K562 (cell line): Measurements from ENCODE around the gene ATCAY. TPM values are rescaled to one million over a fixed set of nuclear protein-coding genes. Genes with fewer than 3 reads are reported as not detected.

Experiments
- CHCHD3 ChIP-seq: fragments of 250-450 bp; sonication (Bioruptor Pico); IDR thresholded peaks from 2 replicates; pipeline ENCODE4 v2.1.2; 2022; ENCODE audit warnings: mild to moderate bottlenecking
- HCFC1 ChIP-seq: IDR thresholded peaks from 2 replicates; pipeline ENCODE4 v1.6.1; 2012; ENCODE audit warnings: low read depth, low read length, improper control_type of control experiment
- HIVEP1 ChIP-seq: fragments of 250-450 bp; sonication (Bioruptor Pico); IDR thresholded peaks from 2 replicates; pipeline ENCODE4 v1.4.0; 2020; ENCODE audit warnings: mild to moderate bottlenecking
- HOMEZ ChIP-seq: fragments of 250-450 bp; sonication (Bioruptor Pico); IDR thresholded peaks from 2 replicates; pipeline ENCODE4 v1.4.0; 2020; ENCODE audit warnings: mild to moderate bottlenecking, moderate library complexity
- NCOA6 ChIP-seq: fragments of 450-650 bp; IDR thresholded peaks from 2 replicates; pipeline ENCODE4 v1.6.1; 2017; ENCODE audit warnings: mild to moderate bottlenecking
- NR4A1 ChIP-seq, 2 experiments: fragments of 250-450 bp in 1 of 2; fragments of 450-650 bp in 1 of 2; sonication (Bioruptor Pico) in 1 of 2; IDR thresholded peaks; 2 replicates each; pipeline versions ENCODE4 v1.4.0 to v1.6.1; 2016 to 2020; ENCODE audit warnings: mild to moderate bottlenecking in 2 of 2, missing compliant biosample characterization in 1 of 2, missing genetic modification characterization in 1 of 2, moderate library complexity in 1 of 2
- PML ChIP-seq: IDR thresholded peaks from 2 replicates; pipeline ENCODE4 v1.6.1; 2012; ENCODE audit warnings: low read length, inconsistent platforms
- RHOXF2B ChIP-seq: fragments of 250-450 bp; sonication (Bioruptor Pico); conservative IDR thresholded peaks from 2 replicates; pipeline ENCODE4 v1.5.1; 2021
- SMAD3 ChIP-seq: fragments of 450-650 bp; formaldehyde crosslinking; conservative IDR thresholded peaks from 2 replicates; pipeline ENCODE4 v1.4.0; 2020; ENCODE audit warnings: mild to moderate bottlenecking
- SMARCA4 ChIP-seq: fragments of 450-650 bp; IDR thresholded peaks from 2 replicates; pipeline ENCODE4 v1.6.1; 2016
- STAT5B ChIP-seq: fragments of 250-450 bp; sonication (Bioruptor Pico); IDR thresholded peaks from 2 replicates; pipeline ENCODE4 v1.8.0; 2021; ENCODE audit warnings: mild to moderate bottlenecking, inconsistent platforms
- YBX1 ChIP-seq: fragments of 450-650 bp; IDR thresholded peaks from 2 replicates; pipeline ENCODE4 v1.7.1; 2016; ENCODE audit warnings: mild to moderate bottlenecking
- ZC3H4 ChIP-seq: sonication (generic); formaldehyde crosslinking; IDR thresholded peaks from 2 replicates; pipeline ENCODE4 v1.9.0; 2021; ENCODE audit warnings: missing genetic modification reagents, borderline replicate concordance
- ZFPM2 ChIP-seq: fragments of 250-450 bp; sonication (Bioruptor Pico); IDR thresholded peaks from 2 replicates; pipeline ENCODE4 v1.5.1; 2022; ENCODE audit warnings: mild to moderate bottlenecking
- ZNF121 ChIP-seq: sonication (generic); formaldehyde crosslinking; conservative IDR thresholded peaks from 2 replicates; pipeline ENCODE4 v1.8.0; 2022; ENCODE audit warnings: missing genetic modification reagents
- ZNF184 ChIP-seq: sonication (generic); formaldehyde crosslinking; IDR thresholded peaks from 2 replicates; pipeline ENCODE4 v1.5.0; 2020; ENCODE audit warnings: missing genetic modification reagents
- polyA plus RNA-seq, 8 experiments: library from polyadenylated mRNA; depleted of rRNA in 4 of 8; stranded (reverse) in 5 of 8; unstranded in 3 of 8; fragments of >200 nt; fragmentation: Nextera tagmentation in 2 of 8; fragmentation: Illumina TruSeq in 1 of 8; extraction: Ambion mirVana in 2 of 8; extraction: Trizol in 1 of 8; gene quantifications; 2 replicates each; pipeline versions ENCODE4 v1.2.1 to v1.2.3, GENCODE V29; 2011 to 2014; ENCODE audit warnings: inconsistent platforms in 1 of 8, missing spikeins in 1 of 8
- total RNA-seq, 7 experiments: library from RNA; depleted of rRNA in 6 of 7; stranded (reverse); fragments of >200 nt in 6 of 7; fragmentation: Illumina TruSeq in 2 of 7; extraction: Trizol in 2 of 7; gene quantifications; 2 replicates each; pipeline versions ENCODE4 v1.2.1 to v1.2.3, GENCODE V29; 2011 to 2021; ENCODE audit warnings: low replicate concordance in 1 of 7
- TF ChIP-seq, protein P1 (sequence below), 2 experiments: IDR thresholded peaks; 2 replicates each; pipeline ENCODE4 v1.6.1; 2012; ENCODE audit warnings: improper control_type of control experiment in 2 of 2, low read depth in 2 of 2, low read length in 2 of 2, borderline replicate concordance in 1 of 2
- TF ChIP-seq, protein P2 (sequence below), 2 experiments: IDR thresholded peaks; 2 replicates each; pipeline ENCODE4 v1.6.1; 2011; ENCODE audit warnings: borderline replicate concordance in 1 of 2, control low read depth in 1 of 2, low read depth in 1 of 2, low read length in 1 of 2, mild to moderate bottlenecking in 1 of 2, mixed read lengths in 1 of 2, moderate library complexity in 1 of 2; ENCODE audit not compliant: insufficient read depth in 1 of 2, insufficient read length in 1 of 2, poor library complexity in 1 of 2, severe bottlenecking in 1 of 2; ENCODE audit errors: extremely low read depth in 1 of 2
- TF ChIP-seq, protein P3 (sequence below): sonication (generic); formaldehyde crosslinking; IDR thresholded peaks from 2 replicates; pipeline ENCODE4 v1.8.1; 2023; ENCODE audit warnings: mild to moderate bottlenecking, missing genetic modification reagents
- TF ChIP-seq, protein P4 (sequence below): sonication (generic); formaldehyde crosslinking; IDR thresholded peaks from 2 replicates; pipeline ENCODE4 v1.8.0; 2022; ENCODE audit warnings: mild to moderate bottlenecking, missing genetic modification reagents

The ATCAY gene
- total and polyA plus RNA-seq, 9 of the 15 experiments (the other 6 are each of a cell fraction or from before 2014, with no cell fraction given), result not detected

DNA sequence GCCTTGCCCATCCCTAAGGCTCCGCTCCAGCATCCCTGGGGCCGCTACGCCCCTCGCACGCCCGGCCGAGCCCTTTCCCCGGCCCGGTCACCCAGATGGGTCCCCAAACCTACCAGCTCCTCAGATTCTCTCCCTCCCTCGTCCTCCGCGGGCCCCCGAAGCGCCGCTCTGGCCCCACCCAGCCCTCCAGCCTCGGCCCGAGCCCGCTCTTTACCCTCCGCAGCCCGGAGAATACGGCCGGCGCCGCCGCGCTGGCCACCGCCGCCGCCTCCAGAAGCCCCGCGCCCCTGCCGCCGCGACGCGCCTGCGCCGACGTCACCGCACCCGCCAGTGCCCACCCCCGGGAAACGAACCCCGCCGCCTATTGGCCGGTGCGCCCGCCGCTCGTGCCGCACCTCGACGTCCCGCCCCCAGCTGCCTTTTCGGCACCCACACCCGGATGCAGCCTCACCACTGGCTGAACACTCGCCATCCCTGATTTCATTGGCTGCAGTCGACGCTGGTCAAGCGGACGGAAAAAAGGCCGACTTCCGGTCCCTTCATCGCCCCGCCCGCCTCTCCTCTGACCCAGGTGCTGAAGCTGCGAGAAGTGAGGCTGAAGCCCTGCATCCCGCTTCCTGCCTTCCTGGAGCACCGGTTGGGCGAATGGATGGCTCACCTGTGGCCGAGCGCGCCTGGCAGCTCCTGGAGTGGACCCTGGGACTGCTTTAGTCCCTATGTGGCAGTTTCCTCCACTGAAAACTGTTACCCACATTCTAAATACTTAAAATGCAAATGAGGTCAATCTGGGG lies 90.5 kb downstream of the ATCAY start, which contains the start of gene DAPK3 (continued):
- no peak for TF ChIP-seq YBX1
- TF ChIP-seq ZC3H4, result no peak
- no peak for TF ChIP-seq NR4A1 (CRISPR knock-in tag; IDR thresholded peaks at IDR 0.05)
- TF ChIP-seq NR4A1 (tag; IDR thresholded peaks at IDR 0.05), result no peak
- TF ChIP-seq HCFC1, result peak; percentile 61
- TF ChIP-seq ZNF184, result no peak
- no peak for TF ChIP-seq STAT5B (CRISPR knock-in tag)
- no peak for TF ChIP-seq ZNF121 (CRISPR knock-in tag)
- TF ChIP-seq HIVEP1, result no peak
- TF ChIP-seq ZFPM2 (CRISPR knock-in tag), result no peak
- no peak for TF ChIP-seq SMARCA4
- TF ChIP-seq CHCHD3, result no peak
- TF ChIP-seq, protein P1, sequence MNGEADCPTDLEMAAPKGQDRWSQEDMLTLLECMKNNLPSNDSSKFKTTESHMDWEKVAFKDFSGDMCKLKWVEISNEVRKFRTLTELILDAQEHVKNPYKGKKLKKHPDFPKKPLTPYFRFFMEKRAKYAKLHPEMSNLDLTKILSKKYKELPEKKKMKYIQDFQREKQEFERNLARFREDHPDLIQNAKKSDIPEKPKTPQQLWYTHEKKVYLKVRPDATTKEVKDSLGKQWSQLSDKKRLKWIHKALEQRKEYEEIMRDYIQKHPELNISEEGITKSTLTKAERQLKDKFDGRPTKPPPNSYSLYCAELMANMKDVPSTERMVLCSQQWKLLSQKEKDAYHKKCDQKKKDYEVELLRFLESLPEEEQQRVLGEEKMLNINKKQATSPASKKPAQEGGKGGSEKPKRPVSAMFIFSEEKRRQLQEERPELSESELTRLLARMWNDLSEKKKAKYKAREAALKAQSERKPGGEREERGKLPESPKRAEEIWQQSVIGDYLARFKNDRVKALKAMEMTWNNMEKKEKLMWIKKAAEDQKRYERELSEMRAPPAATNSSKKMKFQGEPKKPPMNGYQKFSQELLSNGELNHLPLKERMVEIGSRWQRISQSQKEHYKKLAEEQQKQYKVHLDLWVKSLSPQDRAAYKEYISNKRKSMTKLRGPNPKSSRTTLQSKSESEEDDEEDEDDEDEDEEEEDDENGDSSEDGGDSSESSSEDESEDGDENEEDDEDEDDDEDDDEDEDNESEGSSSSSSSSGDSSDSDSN (IDR thresholded peaks at IDR 0.05; ENCODE audit: borderline replicate concordance in 1 of 2, low read depth in 2 of 2, low read length in 2 of 2), result no peak
- TF ChIP-seq, protein P2, sequence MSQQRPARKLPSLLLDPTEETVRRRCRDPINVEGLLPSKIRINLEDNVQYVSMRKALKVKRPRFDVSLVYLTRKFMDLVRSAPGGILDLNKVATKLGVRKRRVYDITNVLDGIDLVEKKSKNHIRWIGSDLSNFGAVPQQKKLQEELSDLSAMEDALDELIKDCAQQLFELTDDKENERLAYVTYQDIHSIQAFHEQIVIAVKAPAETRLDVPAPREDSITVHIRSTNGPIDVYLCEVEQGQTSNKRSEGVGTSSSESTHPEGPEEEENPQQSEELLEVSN (IDR thresholded peaks at IDR 0.05; ENCODE audit: borderline replicate concordance in 1 of 2, extremely low read depth in 1 of 2, insufficient read depth in 1 of 2, insufficient read length in 1 of 2, low read depth in 1 of 2, low read length in 1 of 2, poor library complexity in 1 of 2, severe bottlenecking in 1 of 2), result peak; percentile 21 to 38
- no peak for TF ChIP-seq SMAD3
- TF ChIP-seq NCOA6, result no peak
- no peak for TF ChIP-seq PML
- TF ChIP-seq RHOXF2B (CRISPR knock-in tag), result no peak
- TF ChIP-seq, protein P3, sequence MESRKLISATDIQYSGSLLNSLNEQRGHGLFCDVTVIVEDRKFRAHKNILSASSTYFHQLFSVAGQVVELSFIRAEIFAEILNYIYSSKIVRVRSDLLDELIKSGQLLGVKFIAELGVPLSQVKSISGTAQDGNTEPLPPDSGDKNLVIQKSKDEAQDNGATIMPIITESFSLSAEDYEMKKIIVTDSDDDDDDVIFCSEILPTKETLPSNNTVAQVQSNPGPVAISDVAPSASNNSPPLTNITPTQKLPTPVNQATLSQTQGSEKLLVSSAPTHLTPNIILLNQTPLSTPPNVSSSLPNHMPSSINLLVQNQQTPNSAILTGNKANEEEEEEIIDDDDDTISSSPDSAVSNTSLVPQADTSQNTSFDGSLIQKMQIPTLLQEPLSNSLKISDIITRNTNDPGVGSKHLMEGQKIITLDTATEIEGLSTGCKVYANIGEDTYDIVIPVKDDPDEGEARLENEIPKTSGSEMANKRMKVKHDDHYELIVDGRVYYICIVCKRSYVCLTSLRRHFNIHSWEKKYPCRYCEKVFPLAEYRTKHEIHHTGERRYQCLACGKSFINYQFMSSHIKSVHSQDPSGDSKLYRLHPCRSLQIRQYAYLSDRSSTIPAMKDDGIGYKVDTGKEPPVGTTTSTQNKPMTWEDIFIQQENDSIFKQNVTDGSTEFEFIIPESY (CRISPR knock-in tag), result 0 out of 2 replicates have a peak, but pooled peaks have one; percentile 31
- TF ChIP-seq HOMEZ (CRISPR knock-in tag), result no peak
- TF ChIP-seq, protein P4, sequence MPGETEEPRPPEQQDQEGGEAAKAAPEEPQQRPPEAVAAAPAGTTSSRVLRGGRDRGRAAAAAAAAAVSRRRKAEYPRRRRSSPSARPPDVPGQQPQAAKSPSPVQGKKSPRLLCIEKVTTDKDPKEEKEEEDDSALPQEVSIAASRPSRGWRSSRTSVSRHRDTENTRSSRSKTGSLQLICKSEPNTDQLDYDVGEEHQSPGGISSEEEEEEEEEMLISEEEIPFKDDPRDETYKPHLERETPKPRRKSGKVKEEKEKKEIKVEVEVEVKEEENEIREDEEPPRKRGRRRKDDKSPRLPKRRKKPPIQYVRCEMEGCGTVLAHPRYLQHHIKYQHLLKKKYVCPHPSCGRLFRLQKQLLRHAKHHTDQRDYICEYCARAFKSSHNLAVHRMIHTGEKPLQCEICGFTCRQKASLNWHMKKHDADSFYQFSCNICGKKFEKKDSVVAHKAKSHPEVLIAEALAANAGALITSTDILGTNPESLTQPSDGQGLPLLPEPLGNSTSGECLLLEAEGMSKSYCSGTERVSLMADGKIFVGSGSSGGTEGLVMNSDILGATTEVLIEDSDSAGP (CRISPR knock-in tag), result no peak
